ENCODE data around the gene OSBP2.

- TF ChIP-seq CTCF (IDR thresholded peaks at IDR 0.05) (no peak), POLR2A (IDR thresholded peaks at IDR 0.05) (no peak), EP300 (IDR thresholded peaks at IDR 0.05) (no peak)
These were observed 29.4 kb upstream of the OSBP2 start for GRCh38 chr22:30665266-30665665.

Data from tibial nerve (tissue), 4 donors.